ENCODE measurements around the gene AUTS2. TPM values are rescaled to one million over a fixed set of nuclear protein-coding genes. Genes with fewer than 3 reads are reported as not detected.

Gene AUTS2
- total RNA-seq, 1 experiment from 2014 or later = 2.5 TPM

DNA sequence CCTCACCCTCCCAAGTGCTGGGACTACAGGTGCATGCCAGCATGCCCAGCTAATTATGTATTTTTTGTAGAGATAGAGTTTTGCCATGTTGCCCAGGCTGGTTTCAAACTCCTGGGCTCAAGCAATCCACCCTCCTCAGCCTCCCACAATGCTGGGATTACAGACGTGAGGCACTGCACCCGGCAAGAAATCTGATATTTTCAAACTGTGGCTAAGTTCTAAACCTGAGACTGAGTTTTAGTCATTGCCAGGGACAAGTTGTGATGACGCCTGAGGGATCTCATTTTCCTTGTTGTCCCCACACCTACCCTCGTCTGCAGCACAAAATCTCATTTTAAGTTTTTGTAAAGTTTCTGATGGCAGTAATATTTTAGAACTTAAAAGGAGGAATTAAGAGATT is 9.8 kb downstream of the AUTS2 start:
- CTCF ChIA-PET = no interaction called here
- Histone ChIP-seq H3K27ac (ENCODE audit: low read length) (no peak overlapping the region), H3K4me3 (ENCODE audit: low read depth in 2 of 2, low read length in 2 of 2) (no peak overlapping the region), H3K4me1 (ENCODE audit: control insufficient read depth, insufficient read depth, low read length) (no peaks in the 10 kb centered on the region), H3K9me3 (ENCODE audit: control insufficient read depth, insufficient read depth, low read depth, low read length) (no peaks in the 10 kb centered on the region), H3K27me3 (ENCODE audit: control insufficient read depth, insufficient read depth, low read length) (peaks cover 14% of the 10 kb centered on the region), H3K36me3 (ENCODE audit: control insufficient read depth, insufficient read depth, low read length) (no peaks in the 10 kb centered on the region)
- TF ChIP-seq SIN3A (IDR thresholded peaks at IDR 0.05; ENCODE audit: borderline replicate concordance, insufficient read depth, low read depth, low read length) = no peak
- TF ChIP-seq TCF7L2 (IDR thresholded peaks at IDR 0.05; ENCODE audit: low read depth, low read length) = no peak
- DNase-seq (ENCODE audit: low read depth, low spot score) = no peak
- in situ Hi-C loops (cut with HindIII; ENCODE audit: low pct_unique_long_range_greater_than_20kb, low sequenced_read_pairs) = no loop called here
- intact Hi-C loops (cut with micrococcal nuclease; ENCODE audit: unreplicated experiment) = no loop called here
- no peak for ATAC-seq
- BruUV-seq (replicated peaks) = no TSS peak
- POLR2A ChIA-PET = no interaction called here

DNA sequence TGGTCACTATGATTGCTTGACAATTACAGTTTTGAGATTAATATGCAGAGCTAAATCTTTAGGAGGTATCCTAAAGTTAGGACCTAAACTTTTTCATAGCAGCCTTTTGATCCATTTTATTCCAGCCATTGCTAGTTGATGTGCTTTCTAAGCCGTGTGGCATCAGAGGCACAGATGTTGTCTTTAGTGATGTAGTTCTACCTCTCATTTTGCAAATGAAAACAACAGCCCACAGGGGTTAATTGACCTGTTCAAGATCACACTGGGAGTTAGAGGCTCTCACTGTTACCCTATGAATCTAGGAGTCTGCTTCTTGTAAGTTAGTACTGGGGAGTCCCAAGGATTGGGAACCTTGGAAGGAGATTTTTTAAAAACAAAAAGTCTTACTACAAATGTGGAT is 10.6 kb downstream of the AUTS2 start:
- Histone ChIP-seq H3K27me3 (ENCODE audit: control insufficient read depth, insufficient read depth, low read length) (peaks cover 11% of the 10 kb centered on the region), H3K4me3 (ENCODE audit: low read depth in 2 of 2, low read length in 2 of 2) (no peak overlapping the region), H3K9me3 (ENCODE audit: control insufficient read depth, insufficient read depth, low read depth, low read length) (no peaks in the 10 kb centered on the region), H3K36me3 (ENCODE audit: control insufficient read depth, insufficient read depth, low read length) (no peaks in the 10 kb centered on the region), H3K4me1 (ENCODE audit: control insufficient read depth, insufficient read depth, low read length) (no peaks in the 10 kb centered on the region), H3K27ac (ENCODE audit: low read length) (no peak overlapping the region)
- intact Hi-C loops (cut with micrococcal nuclease; ENCODE audit: unreplicated experiment) (no loop called here), in situ Hi-C loops (cut with HindIII; ENCODE audit: low pct_unique_long_range_greater_than_20kb, low sequenced_read_pairs) (no loop called here)
- TF ChIP-seq, protein P1, sequence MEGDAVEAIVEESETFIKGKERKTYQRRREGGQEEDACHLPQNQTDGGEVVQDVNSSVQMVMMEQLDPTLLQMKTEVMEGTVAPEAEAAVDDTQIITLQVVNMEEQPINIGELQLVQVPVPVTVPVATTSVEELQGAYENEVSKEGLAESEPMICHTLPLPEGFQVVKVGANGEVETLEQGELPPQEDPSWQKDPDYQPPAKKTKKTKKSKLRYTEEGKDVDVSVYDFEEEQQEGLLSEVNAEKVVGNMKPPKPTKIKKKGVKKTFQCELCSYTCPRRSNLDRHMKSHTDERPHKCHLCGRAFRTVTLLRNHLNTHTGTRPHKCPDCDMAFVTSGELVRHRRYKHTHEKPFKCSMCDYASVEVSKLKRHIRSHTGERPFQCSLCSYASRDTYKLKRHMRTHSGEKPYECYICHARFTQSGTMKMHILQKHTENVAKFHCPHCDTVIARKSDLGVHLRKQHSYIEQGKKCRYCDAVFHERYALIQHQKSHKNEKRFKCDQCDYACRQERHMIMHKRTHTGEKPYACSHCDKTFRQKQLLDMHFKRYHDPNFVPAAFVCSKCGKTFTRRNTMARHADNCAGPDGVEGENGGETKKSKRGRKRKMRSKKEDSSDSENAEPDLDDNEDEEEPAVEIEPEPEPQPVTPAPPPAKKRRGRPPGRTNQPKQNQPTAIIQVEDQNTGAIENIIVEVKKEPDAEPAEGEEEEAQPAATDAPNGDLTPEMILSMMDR (IDR thresholded peaks at IDR 0.05) = no peak
- TF ChIP-seq TCF7L2 (IDR thresholded peaks at IDR 0.05; ENCODE audit: low read depth, low read length) (no peak), POLR2AphosphoS5 (IDR thresholded peaks at IDR 0.05; ENCODE audit: low read depth, low read length) (no peak), SIN3A (IDR thresholded peaks at IDR 0.05; ENCODE audit: borderline replicate concordance, insufficient read depth, low read depth, low read length) (no peak)
- TF ChIP-seq, protein P2, sequence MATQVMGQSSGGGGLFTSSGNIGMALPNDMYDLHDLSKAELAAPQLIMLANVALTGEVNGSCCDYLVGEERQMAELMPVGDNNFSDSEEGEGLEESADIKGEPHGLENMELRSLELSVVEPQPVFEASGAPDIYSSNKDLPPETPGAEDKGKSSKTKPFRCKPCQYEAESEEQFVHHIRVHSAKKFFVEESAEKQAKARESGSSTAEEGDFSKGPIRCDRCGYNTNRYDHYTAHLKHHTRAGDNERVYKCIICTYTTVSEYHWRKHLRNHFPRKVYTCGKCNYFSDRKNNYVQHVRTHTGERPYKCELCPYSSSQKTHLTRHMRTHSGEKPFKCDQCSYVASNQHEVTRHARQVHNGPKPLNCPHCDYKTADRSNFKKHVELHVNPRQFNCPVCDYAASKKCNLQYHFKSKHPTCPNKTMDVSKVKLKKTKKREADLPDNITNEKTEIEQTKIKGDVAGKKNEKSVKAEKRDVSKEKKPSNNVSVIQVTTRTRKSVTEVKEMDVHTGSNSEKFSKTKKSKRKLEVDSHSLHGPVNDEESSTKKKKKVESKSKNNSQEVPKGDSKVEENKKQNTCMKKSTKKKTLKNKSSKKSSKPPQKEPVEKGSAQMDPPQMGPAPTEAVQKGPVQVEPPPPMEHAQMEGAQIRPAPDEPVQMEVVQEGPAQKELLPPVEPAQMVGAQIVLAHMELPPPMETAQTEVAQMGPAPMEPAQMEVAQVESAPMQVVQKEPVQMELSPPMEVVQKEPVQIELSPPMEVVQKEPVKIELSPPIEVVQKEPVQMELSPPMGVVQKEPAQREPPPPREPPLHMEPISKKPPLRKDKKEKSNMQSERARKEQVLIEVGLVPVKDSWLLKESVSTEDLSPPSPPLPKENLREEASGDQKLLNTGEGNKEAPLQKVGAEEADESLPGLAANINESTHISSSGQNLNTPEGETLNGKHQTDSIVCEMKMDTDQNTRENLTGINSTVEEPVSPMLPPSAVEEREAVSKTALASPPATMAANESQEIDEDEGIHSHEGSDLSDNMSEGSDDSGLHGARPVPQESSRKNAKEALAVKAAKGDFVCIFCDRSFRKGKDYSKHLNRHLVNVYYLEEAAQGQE (IDR thresholded peaks at IDR 0.05; ENCODE audit: insufficient read depth in 1 of 2, low read depth in 2 of 2, low read length in 1 of 2) = no peak
- ATAC-seq (no peak), DNase-seq (ENCODE audit: low read depth, low spot score) (no peak)
- POLR2A ChIA-PET = no interaction called here
- BruUV-seq (replicated peaks) = no TSS peak
- CTCF ChIA-PET = no interaction called here

DNA sequence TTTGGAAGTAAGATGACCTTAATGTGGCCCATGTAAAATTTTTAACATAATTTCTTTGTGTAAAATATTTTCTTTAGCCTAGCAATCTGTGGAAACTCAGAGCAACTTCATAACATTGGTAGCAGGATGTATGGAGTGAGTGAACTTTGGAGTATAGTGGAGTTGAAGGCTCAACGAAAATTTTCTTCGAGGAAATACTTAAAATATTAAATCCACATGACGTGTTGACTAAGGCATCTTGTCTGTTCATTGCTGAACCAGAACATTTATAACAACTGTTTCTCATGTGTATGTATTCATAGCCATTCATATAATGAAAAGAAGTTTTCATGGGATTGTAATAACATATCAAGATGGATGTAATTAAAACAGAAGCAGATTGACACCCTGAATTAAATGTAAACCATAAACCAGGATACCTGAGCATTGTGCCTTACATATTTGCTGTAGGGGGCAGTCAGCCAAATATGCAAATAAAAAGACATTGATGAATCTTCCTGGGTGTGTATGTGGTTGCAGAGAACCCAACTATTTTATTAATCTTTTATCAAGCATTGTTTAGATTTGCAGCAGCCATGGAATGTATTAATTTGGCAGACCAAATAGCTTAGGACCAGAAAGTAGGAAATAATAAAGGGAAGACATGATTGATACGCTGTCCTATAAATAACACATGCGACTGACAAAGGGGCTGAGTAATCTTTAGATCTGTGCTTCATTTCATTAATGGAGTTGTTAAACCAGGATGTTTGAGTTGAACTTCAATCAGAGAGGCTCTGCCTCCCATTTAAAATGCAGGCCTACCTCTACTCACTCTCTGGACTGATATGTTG is 11.5 kb downstream of the AUTS2 start:
- POLR2A ChIA-PET = no interaction called here
- Histone ChIP-seq H3K27me3 (ENCODE audit: control insufficient read depth, insufficient read depth, low read length) (peaks cover 7% of the 10 kb centered on the region), H3K27ac (ENCODE audit: low read length) (no peak overlapping the region), H3K4me1 (ENCODE audit: control insufficient read depth, insufficient read depth, low read length) (no peaks in the 10 kb centered on the region), H3K36me3 (ENCODE audit: control insufficient read depth, insufficient read depth, low read length) (no peaks in the 10 kb centered on the region), H3K4me3 (ENCODE audit: low read depth in 2 of 2, low read length in 2 of 2) (no peak overlapping the region), H3K9me3 (ENCODE audit: control insufficient read depth, insufficient read depth, low read depth, low read length) (no peaks in the 10 kb centered on the region)
- in situ Hi-C loops (cut with HindIII; ENCODE audit: low pct_unique_long_range_greater_than_20kb, low sequenced_read_pairs) = no loop called here
- no TSS peak for BruUV-seq (replicated peaks)
- ATAC-seq (no peak), DNase-seq (ENCODE audit: low read depth, low spot score) (no peak)
- CTCF ChIA-PET = no interaction called here
- intact Hi-C loops (cut with micrococcal nuclease; ENCODE audit: unreplicated experiment) = no loop called here
- TF ChIP-seq SIN3A (IDR thresholded peaks at IDR 0.05; ENCODE audit: borderline replicate concordance, insufficient read depth, low read depth, low read length) (no peak), POLR2AphosphoS5 (IDR thresholded peaks at IDR 0.05; ENCODE audit: low read depth, low read length) (no peak), TCF7L2 (IDR thresholded peaks at IDR 0.05; ENCODE audit: low read depth, low read length) (no peak)
- TF ChIP-seq, protein P1 (IDR thresholded peaks at IDR 0.05) = no peak
- TF ChIP-seq, protein P2 (IDR thresholded peaks at IDR 0.05; ENCODE audit: insufficient read depth in 1 of 2, low read depth in 2 of 2, low read length in 1 of 2) = no peak

Data from Panc1 (cell line).